H1 (cell line): ENCODE results near the gene MRPL42. TPM values are rescaled to one million over a fixed set of nuclear protein-coding genes. Genes with fewer than 3 reads are reported as not detected.

Experiments
- CTCF ChIA-PET: fragments of 300-600 bp; sonication (Branson Sonifier 250); formaldehyde crosslinking; loops from one replicate; lab custom pipeline; 2021; ENCODE audit not compliant: partially characterized antibody; lab: Charles Lee
- POLR2A ChIA-PET: fragments of 300-600 bp; sonication (Branson Sonifier 250); formaldehyde crosslinking; loops from one replicate; lab custom pipeline; 2021; ENCODE audit warnings: inconsistent platforms; ENCODE audit not compliant: partially characterized antibody; lab: Charles Lee
- DNase-seq, 2 experiments: peaks; one replicate each; pipeline versions ENCODE4 v3.0.0 to v3.0.0-alpha.2; 2010 to 2022; ENCODE audit warnings: low spot score in 2 of 2, low read depth in 1 of 2, mixed read lengths in 1 of 2
- FAIRE-seq: peaks from 2 replicates; lab custom pipeline; 2011; peaks lifted over from hg19 to GRCh38; lab: Jason Lieb, UNC
- H2AFZ ChIP-seq: 2 replicates; pipeline ENCODE4 v1.8.1; 2012; ENCODE audit warnings: low read length, inconsistent platforms
- H2AK5ac ChIP-seq: 2 replicates; pipeline ENCODE4 v1.6.1; 2013; ENCODE audit warnings: low read depth, low read length
- H2BK120ac ChIP-seq: replicated peaks from 2 replicates; pipeline ENCODE3; 2013; ENCODE audit warnings: low read depth, low read length, inconsistent platforms
- H2BK12ac ChIP-seq: 2 replicates; pipeline ENCODE4 v1.6.1; 2013; ENCODE audit warnings: low read depth, low read length
- H2BK15ac ChIP-seq: 2 replicates; pipeline ENCODE4 v1.6.1; 2013; ENCODE audit warnings: low read length
- H2BK20ac ChIP-seq: 2 replicates; pipeline ENCODE4 v1.6.1; 2013; ENCODE audit warnings: low read length
- H2BK5ac ChIP-seq: 2 replicates; pipeline ENCODE4 v1.6.1; 2013; ENCODE audit warnings: low read depth, low read length
- H3K14ac ChIP-seq: 2 replicates; pipeline ENCODE4 v1.6.1; 2013; ENCODE audit warnings: inconsistent platforms; ENCODE audit not compliant: insufficient read length
- H3K18ac ChIP-seq: 2 replicates; pipeline ENCODE4 v1.6.1; 2013; ENCODE audit warnings: low read length; ENCODE audit errors: extremely low read depth
- H3K23ac ChIP-seq: 2 replicates; pipeline ENCODE4 v1.6.1; 2013; ENCODE audit warnings: inconsistent platforms; ENCODE audit not compliant: insufficient read length
- H3K23me2 ChIP-seq: 2 replicates; pipeline ENCODE4 v1.6.1; 2013; ENCODE audit warnings: low read depth, low read length
- H3K27ac ChIP-seq: 2 replicates; pipeline ENCODE4 v1.6.1; 2011; ENCODE audit warnings: low read depth, low read length, inconsistent platforms
- H3K27me3 ChIP-seq, 4 experiments: replicated peaks in 1 of 4; 1 replicate in 1 of 4; 2 replicates in 3 of 4; pipeline versions ENCODE4 v1.6.1 to v1.8.1; 2011 to 2013; ENCODE audit warnings: low read length in 3 of 4, mild to moderate bottlenecking in 3 of 4, inconsistent platforms in 2 of 4, mixed read lengths in 2 of 4, moderate library complexity in 1 of 4; ENCODE audit not compliant: control insufficient read depth in 3 of 4, insufficient read depth in 3 of 4; ENCODE audit errors: extremely low read depth in 1 of 4
- H3K36me3 ChIP-seq, 4 experiments: 2 replicates each; pipeline versions ENCODE4 v1.6.1 to v1.8.1; 2011 to 2013; ENCODE audit warnings: mild to moderate bottlenecking in 4 of 4, low read length in 3 of 4, moderate library complexity in 2 of 4, control low read depth in 1 of 4, inconsistent platforms in 1 of 4; ENCODE audit not compliant: insufficient read depth in 4 of 4, control insufficient read depth in 2 of 4
- H3K4ac ChIP-seq: replicated peaks from 2 replicates; pipeline ENCODE3; 2013; ENCODE audit warnings: low read length, low read depth, mixed read lengths, inconsistent platforms; ENCODE audit not compliant: insufficient read length
- H3K4me1 ChIP-seq, 4 experiments: replicated peaks in 1 of 4; 1 replicate in 1 of 4; 2 replicates in 3 of 4; pipeline versions ENCODE4 v1.6.1 to v1.8.1; 2011 to 2013; ENCODE audit warnings: low read length in 3 of 4, inconsistent platforms in 2 of 4, mixed read lengths in 1 of 4; ENCODE audit not compliant: insufficient read depth in 4 of 4, control insufficient read depth in 3 of 4
- H3K4me2 ChIP-seq, 2 experiments: 2 replicates each; pipeline versions ENCODE4 v1.6.1 to v1.8.1; 2011 to 2013; ENCODE audit warnings: low read depth in 2 of 2, low read length in 2 of 2, control low read depth in 1 of 2, inconsistent platforms in 1 of 2, mild to moderate bottlenecking in 1 of 2; ENCODE audit not compliant: insufficient read depth in 1 of 2
- H3K4me3 ChIP-seq, 4 experiments: fragments of 200-600, 300-600 bp in 1 of 4; sonication (generic), shearing (Covaris generic), sonication (Bioruptor Twin) in 1 of 4; 2 replicates each; pipeline versions ENCODE4 v1.5.1 to v1.8.1; 2011 to 2016; ENCODE audit warnings: low read length in 4 of 4, low read depth in 3 of 4, control low read depth in 2 of 4, inconsistent platforms in 2 of 4, mild to moderate bottlenecking in 2 of 4, mixed read lengths in 1 of 4, moderate library complexity in 1 of 4; ENCODE audit not compliant: insufficient read depth in 2 of 4; ENCODE audit errors: extremely low read depth in 1 of 4
- H3K56ac ChIP-seq: replicated peaks from 2 replicates; pipeline ENCODE3; 2013; ENCODE audit warnings: low read depth, mild to moderate bottlenecking, mixed read lengths, low read length, inconsistent platforms; ENCODE audit not compliant: insufficient read length
- H3K79me1 ChIP-seq: 2 replicates; pipeline ENCODE4 v1.6.1; 2013; ENCODE audit warnings: low read depth, low read length, control low read depth
- H3K79me2 ChIP-seq, 2 experiments: 2 replicates each; pipeline versions ENCODE4 v1.6.1 to v1.8.1; 2012 to 2013; ENCODE audit warnings: low read length in 2 of 2, mild to moderate bottlenecking in 2 of 2, inconsistent platforms in 1 of 2; ENCODE audit not compliant: insufficient read depth in 2 of 2, control insufficient read depth in 1 of 2
- H3K9ac ChIP-seq, 4 experiments: replicated peaks in 1 of 4; 1 replicate in 1 of 4; 2 replicates in 3 of 4; pipeline versions ENCODE4 v1.6.1 to v1.8.1; 2011 to 2013; ENCODE audit warnings: low read depth in 3 of 4, low read length in 3 of 4, control low read depth in 2 of 4, mild to moderate bottlenecking in 2 of 4, moderate library complexity in 2 of 4, inconsistent platforms in 1 of 4; ENCODE audit errors: extremely low read depth in 1 of 4
- H3K9me3 ChIP-seq, 2 experiments: 2 replicates each; pipeline versions ENCODE4 v1.6.1 to v1.8.1; 2012 to 2013; ENCODE audit warnings: mild to moderate bottlenecking in 2 of 2, moderate library complexity in 2 of 2, control low read depth in 1 of 2, inconsistent platforms in 1 of 2, low read depth in 1 of 2, low read length in 1 of 2, mixed read lengths in 1 of 2; ENCODE audit not compliant: insufficient read depth in 2 of 2
- H4K20me1 ChIP-seq, 2 experiments: replicated peaks in 1 of 2; 2 replicates each; pipeline versions ENCODE3 to v1.8.1; 2011 to 2013; ENCODE audit warnings: inconsistent platforms in 2 of 2, low read length in 2 of 2, mild to moderate bottlenecking in 1 of 2; ENCODE audit not compliant: insufficient read depth in 2 of 2, control insufficient read depth in 1 of 2
- H4K5ac ChIP-seq: 2 replicates; pipeline ENCODE4 v1.6.1; 2013; ENCODE audit warnings: low read length, low read depth, mixed read lengths, inconsistent platforms; ENCODE audit not compliant: insufficient read length
- H4K8ac ChIP-seq: 2 replicates; pipeline ENCODE4 v1.8.0; 2013; ENCODE audit warnings: mild to moderate bottlenecking, moderate library complexity, low read length, inconsistent platforms; ENCODE audit not compliant: insufficient read depth; ENCODE audit errors: extremely low read depth
- H4K91ac ChIP-seq: replicated peaks from 2 replicates; pipeline ENCODE3; 2013; ENCODE audit warnings: low read length, mixed read lengths, inconsistent platforms; ENCODE audit not compliant: insufficient read length
- BACH1 ChIP-seq: IDR thresholded peaks from 2 replicates; pipeline ENCODE4 v1.6.1; 2012; ENCODE audit warnings: low read length, improper control_type of control experiment
- CHD2 ChIP-seq: IDR thresholded peaks from 2 replicates; pipeline ENCODE4 v1.6.1; 2012; ENCODE audit warnings: low read length, improper control_type of control experiment
- CREB1 ChIP-seq: IDR thresholded peaks from 2 replicates; pipeline ENCODE4 v1.6.1; 2012; ENCODE audit warnings: inconsistent platforms
- EP300 ChIP-seq, 2 experiments: IDR thresholded peaks; 1 replicate in 1 of 2; 2 replicates in 1 of 2; pipeline ENCODE4 v1.6.1; 2011 to 2012; ENCODE audit warnings: low read depth in 2 of 2, low read length in 2 of 2, mild to moderate bottlenecking in 2 of 2, borderline replicate concordance in 1 of 2, inconsistent platforms in 1 of 2, moderate library complexity in 1 of 2
- HDAC6 ChIP-seq: IDR thresholded peaks from one replicate; pipeline ENCODE4 v1.7.1; 2012; ENCODE audit warnings: low read depth, mild to moderate bottlenecking, inconsistent platforms, low read length, moderate library complexity
- PHF8 ChIP-seq: fragments of 200-600 bp; sonication (generic); conservative IDR thresholded peaks from 2 replicates; pipeline ENCODE4 v1.7.1; 2012; ENCODE audit warnings: low read depth, mild to moderate bottlenecking, inconsistent platforms, low read length, moderate library complexity
- POLR2A ChIP-seq, 2 experiments: IDR thresholded peaks; 1 replicate in 1 of 2; 2 replicates in 1 of 2; pipeline ENCODE4 v1.6.1; 2011; ENCODE audit warnings: low read depth in 2 of 2, low read length in 2 of 2, mild to moderate bottlenecking in 2 of 2; ENCODE audit errors: control extremely low read depth in 1 of 2
- POU5F1 ChIP-seq: IDR thresholded peaks from 2 replicates; pipeline ENCODE4 v1.6.1; 2011; ENCODE audit warnings: low read depth, mild to moderate bottlenecking, low read length, moderate library complexity
- RBBP5 ChIP-seq: IDR thresholded peaks from 2 replicates; pipeline ENCODE4 v1.7.1; 2012; ENCODE audit warnings: low read depth, mild to moderate bottlenecking, inconsistent platforms, low read length, moderate library complexity, borderline replicate concordance
- SP1 ChIP-seq: IDR thresholded peaks from 2 replicates; pipeline ENCODE4 v1.6.1; 2011; ENCODE audit warnings: low read depth, low read length
- SUZ12 ChIP-seq: fragments of 200-600 bp; sonication (generic); IDR thresholded peaks from 2 replicates; pipeline ENCODE4 v1.6.1; 2012; ENCODE audit warnings: mild to moderate bottlenecking, inconsistent platforms, low read length, moderate library complexity, mixed read lengths
- WGBS, 2 experiments: shearing (Covaris generic) in 1 of 2; methylation state at CpG; one replicate each; pipeline versions ENCODE4 v1.1.6 to v1.1.7; 2013 to 2015; ENCODE audit warnings: low lambda C conversion rate in 2 of 2, mixed read lengths in 2 of 2, inconsistent platforms in 1 of 2, low coverage in 1 of 2, missing lambda C conversion rate in 1 of 2; ENCODE audit not compliant: insufficient replicate concordance in 2 of 2, insufficient coverage in 1 of 2, insufficient read length in 1 of 2; ENCODE audit errors: extremely low coverage in 1 of 2, missing lambda C conversion rate in 1 of 2; 5-methylcytosine and 5-hydroxymethylcytosine counted together
- polyA plus RNA-seq, 7 experiments: library from polyadenylated mRNA; depleted of rRNA in 3 of 7; stranded (reverse) in 5 of 7; unstranded in 2 of 7; fragments of >200 nt in 5 of 7; fragments of 200-250 nt in 2 of 7; gene quantifications; 1 replicate in 5 of 7; 2 replicates in 1 of 7; 4 replicates in 1 of 7; pipeline versions ENCODE4 v1.2.1 to v1.2.3, GENCODE V29; 2011 to 2013; ENCODE audit warnings: missing spikeins in 2 of 7, mixed read lengths in 2 of 7
- total RNA-seq: library from RNA; stranded (reverse); fragmentation: NEBNext Ultra II Directional; extraction: Animal tissue kit (Norgen Biotek cat#: 25700); gene quantifications from 2 replicates; pipeline ENCODE4 v1.2.1, GENCODE V29; 2021
- TF ChIP-seq, protein P1 (sequence below): IDR thresholded peaks from 2 replicates; pipeline ENCODE4 v1.6.1; 2012; ENCODE audit warnings: inconsistent platforms

The MRPL42 gene
- total and polyA plus RNA-seq, 2 of the 8 experiments (the other 6 are each of a cell fraction or from before 2014, with no cell fraction given) = 110 to 176 TPM

DNA sequence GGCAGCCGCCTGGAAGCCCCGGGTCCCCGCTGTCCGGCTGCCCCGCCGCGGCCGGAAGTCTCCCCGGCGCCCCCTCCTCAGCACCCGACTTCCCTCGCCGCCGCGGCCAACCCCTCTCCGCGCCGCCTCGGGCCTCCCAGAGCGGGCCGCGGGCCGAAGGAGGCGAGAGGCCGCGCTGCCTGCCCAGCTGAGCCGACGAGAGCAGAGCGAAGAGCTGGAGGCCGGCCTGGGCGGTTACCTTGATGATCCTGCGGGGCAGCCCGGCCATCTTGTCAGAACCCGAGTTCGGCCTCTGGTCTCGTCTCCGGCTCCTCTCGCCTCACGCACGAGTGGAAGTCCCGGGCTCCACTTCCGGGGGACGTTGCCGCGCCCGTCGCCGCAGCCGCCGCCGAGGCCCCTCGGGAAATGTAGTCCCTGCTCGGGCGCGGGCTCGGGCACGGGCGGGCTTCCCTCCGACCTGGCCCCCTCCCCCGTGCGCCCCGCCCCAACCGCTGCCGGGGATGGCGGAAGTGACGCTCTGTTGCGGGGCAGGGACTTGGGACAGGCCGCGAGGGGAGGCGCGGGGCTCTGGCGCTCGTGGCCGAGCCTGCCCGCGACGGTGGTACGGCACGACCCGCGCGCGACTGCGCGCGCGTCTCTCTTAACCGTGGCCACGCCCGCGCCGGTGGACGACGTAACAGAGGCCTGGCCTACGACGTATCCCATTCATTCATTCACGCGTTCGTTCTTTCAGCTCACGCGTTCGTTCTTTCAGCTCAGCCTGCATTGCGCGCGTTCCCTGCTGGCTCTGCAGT, 25.5 kb upstream of the MRPL42 start, which contains the start of gene UBE2N:
UBE2N (minus strand) TSS at position 331 of the 794 bp plus-strand sequence; CDS start at position 268, 63 bp downstream.
- peak within 1 kb of the TSS; percentile 94 for H3K18ac ChIP-seq
- H3K23ac ChIP-seq = no peak within 1 kb of the TSS
- H2BK5ac ChIP-seq = peak within 1 kb of the TSS; percentile 96
- H3K27me3 ChIP-seq = no peaks in the 10 kb centered on the region
- peaks cover 18 to 21% of the 10 kb centered on the region in 2 experiments for H4K20me1 ChIP-seq
- peak within 1 kb of the TSS; percentile 82 to 92 for H3K4me2 ChIP-seq
- peak within 1 kb of the TSS; percentile 64 for H3K4ac ChIP-seq
- peaks cover 11% of the 10 kb centered on the region; the same call in 1 of the 2 replicates for H3K23me2 ChIP-seq
- no peaks in the 10 kb centered on the region for H3K79me1 ChIP-seq
- ChIA-PET POLR2A (interaction anchor here (0.9 to 2.4 kb wide), 13 partner anchors 12 to 679 kb away, joined by 3 to 9 read pairs (median 4); partner anchors contain the start of gene MRPL42), CTCF (no interaction called here)
- peak within 1 kb of the TSS; percentile 95 for H2BK12ac ChIP-seq
- no peaks in the 10 kb centered on the region for H3K36me3 ChIP-seq
- peak within 1 kb of the TSS; percentile 95 for H3K27ac ChIP-seq
- H3K56ac ChIP-seq = peak within 1 kb of the TSS; percentile 82
- no peaks in the 10 kb centered on the region for H3K9me3 ChIP-seq
- peak within 1 kb of the TSS; percentile 95 to 96 (median 96) for H3K9ac ChIP-seq
- H4K91ac ChIP-seq = peak within 1 kb of the TSS; percentile 72
- WGBS, 2 experiments = 1% methylated on average over 75 of the region's 105 CpGs; no CpG with 5 or more reads in 1 of the 2 experiments
- H3K4me1 ChIP-seq = peaks cover 0 to 15% (median 6%) of the 10 kb centered on the region in 4 experiments; a peak in 6 of 7 replicates
- H3K79me2 ChIP-seq = peaks cover 34 to 58% of the 10 kb centered on the region in 2 experiments
- no peak within 1 kb of the TSS for H2BK120ac ChIP-seq
- H2AFZ ChIP-seq = peak within 1 kb of the TSS; percentile 54
- H2AK5ac ChIP-seq = peak within 1 kb of the TSS; percentile 89; the same call in 1 of the 2 replicates
- no peak within 1 kb of the TSS for H3K14ac ChIP-seq
- peak within 1 kb of the TSS; percentile 94 for H4K5ac ChIP-seq
- no peak for FAIRE-seq
- no peak within 1 kb of the TSS for H2BK20ac ChIP-seq
- H3K4me3 ChIP-seq = peak within 1 kb of the TSS; percentile 87 to 96 (median 92)
- peak; percentile 70 to 96 for DNase-seq
- H2BK15ac ChIP-seq = no peak within 1 kb of the TSS
- peak within 1 kb of the TSS; percentile 99 for H4K8ac ChIP-seq
- no peak for TF ChIP-seq POU5F1
- peak; percentile 87 for TF ChIP-seq BACH1
- TF ChIP-seq RBBP5 = peak; percentile 22; the same call in 1 of the 2 replicates
- TF ChIP-seq POLR2A (IDR thresholded peaks at IDR 0.05; ENCODE audit: control extremely low read depth in 1 of 2, low read depth in 2 of 2, low read length in 2 of 2) = peak; percentile 93 to 97
- TF ChIP-seq, protein P1, sequence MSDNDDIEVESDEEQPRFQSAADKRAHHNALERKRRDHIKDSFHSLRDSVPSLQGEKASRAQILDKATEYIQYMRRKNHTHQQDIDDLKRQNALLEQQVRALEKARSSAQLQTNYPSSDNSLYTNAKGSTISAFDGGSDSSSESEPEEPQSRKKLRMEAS = peak; percentile 70; the same call in 1 of the 2 replicates
- peak; percentile 56; the same call in 1 of the 2 replicates for TF ChIP-seq SUZ12
- no peak for TF ChIP-seq HDAC6
- TF ChIP-seq PHF8 = peak; percentile 96
- TF ChIP-seq EP300 (IDR thresholded peaks at IDR 0.05; ENCODE audit: borderline replicate concordance in 1 of 2, low read depth in 2 of 2, low read length in 2 of 2) = no peak
- peak; percentile 84 for TF ChIP-seq CREB1
- TF ChIP-seq SP1 = no peak
- TF ChIP-seq CHD2 = peak; percentile 74
